GM21423 (cell line): ENCODE data around the gene IVNS1ABP.
"Not testable (repeated sequence)": the region's sequence is repeated elsewhere in the genome, so short reads cannot be mapped to it uniquely, and the experiment has no call there.

Experiments used
- ATAC-seq: cut with Tn5 transposase; IDR thresholded peaks from one replicate; pipeline ENCODE4 v1.9.1; 2021; ENCODE audit warnings: mild to moderate bottlenecking, moderate library complexity; ENCODE audit not compliant: unreplicated experiment

IVNS1ABP gene

GRCh38 chr1:185337246-185337645, 20.2 kb upstream of the IVNS1ABP start:
- ATAC-seq = no peak

GRCh38 chr1:185334182-185334581, 17.1 kb upstream of the IVNS1ABP start:
- ATAC-seq = no peak

GRCh38 chr1:185328255-185328654, 11.2 kb upstream of the IVNS1ABP start:
- ATAC-seq = no peak

GRCh38 chr1:185325413-185325812, 8.4 kb upstream of the IVNS1ABP start:
- ATAC-seq = no peak

- no peak for ATAC-seq
Measured at GRCh38 chr1:185324118-185324517, 7.1 kb upstream of the IVNS1ABP start.

- ATAC-seq = no peak
Measured at GRCh38 chr1:185322636-185323035, 5.6 kb upstream of the IVNS1ABP start.

- not testable (repeated sequence) for ATAC-seq
Measured at GRCh38 chr1:185321653-185322221, 4.7 kb upstream of the IVNS1ABP start.

GRCh38 chr1:185321104-185321503, 4.1 kb upstream of the IVNS1ABP start:
- ATAC-seq = not testable (repeated sequence)

GRCh38 chr1:185319139-185319475, 2.1 kb upstream of the IVNS1ABP start:
- no peak for ATAC-seq

- ATAC-seq = no peak
Measured at GRCh38 chr1:185318431-185319138, 1.5 kb upstream of the IVNS1ABP start.

GRCh38 chr1:185317886-185318310, 855 bp upstream of the IVNS1ABP start:
- ATAC-seq = peak; percentile 44

GRCh38 chr1:185316163-185317033, 645 bp downstream of the IVNS1ABP start:
- ATAC-seq = peak; percentile 45

GRCh38 chr1:185315445-185316071, 1.5 kb downstream of the IVNS1ABP start:
- ATAC-seq = no peak

- no peak for ATAC-seq
Measured at GRCh38 chr1:185314411-185314810, 2.6 kb downstream of the IVNS1ABP start.

- ATAC-seq = no peak
Measured at GRCh38 chr1:185312361-185313138, 4.5 kb downstream of the IVNS1ABP start.

GRCh38 chr1:185311589-185312225, 5.3 kb downstream of the IVNS1ABP start:
- no peak for ATAC-seq

GRCh38 chr1:185309566-185309965, 7.5 kb downstream of the IVNS1ABP start:
- ATAC-seq = no peak

- ATAC-seq = no peak
Measured at GRCh38 chr1:185308126-185308525, 8.9 kb downstream of the IVNS1ABP start.

- no peak for ATAC-seq
Measured at GRCh38 chr1:185305419-185305818, 11.6 kb downstream of the IVNS1ABP start.

GRCh38 chr1:185300152-185300551, 16.9 kb downstream of the IVNS1ABP start:
- no peak for ATAC-seq
